CD8-positive, alpha-beta memory T cell (primary cell): Measurements from ENCODE around the gene TP53I13. TPM values are rescaled to one million over a fixed set of nuclear protein-coding genes. Genes with fewer than 3 reads are reported as not detected.
A peak's percentile ranks its signal among the peaks of the same experiment; 100 is the strongest.

Experiments used
- CTCF ChIA-PET: fragments of 350-600 bp; sonication (Branson Sonifier 250); formaldehyde crosslinking; loops from one replicate; lab custom pipeline; 2021; ENCODE audit warnings: antibody characterized with exemption; lab: Charles Lee
- POLR2A ChIA-PET: fragments of 350-600 bp; sonication (Branson Sonifier 250); formaldehyde crosslinking; loops from one replicate; lab custom pipeline; 2021; ENCODE audit warnings: antibody characterized with exemption; lab: Charles Lee
- DNase-seq, 5 donors: peaks; one replicate each; pipeline versions ENCODE4 v3.0.0 to v3.0.0-alpha.2; 2020 to 2022; ENCODE audit warnings: mixed read lengths in 1 of 5
- H3K27ac ChIP-seq: one replicate; pipeline ENCODE4 v1.7.0; 2013; ENCODE audit warnings: low read depth, mild to moderate bottlenecking, low read length, moderate library complexity
- H3K27me3 ChIP-seq: 2 replicates; pipeline ENCODE4 v1.7.0; 2013; ENCODE audit warnings: low read length, mild to moderate bottlenecking; ENCODE audit not compliant: insufficient read depth, poor library complexity, severe bottlenecking
- H3K36me3 ChIP-seq: 2 replicates; pipeline ENCODE4 v1.7.0; 2013; ENCODE audit warnings: mild to moderate bottlenecking, low read length, moderate library complexity; ENCODE audit not compliant: insufficient read depth
- H3K4me1 ChIP-seq: 2 replicates; pipeline ENCODE4 v1.7.0; 2013; ENCODE audit warnings: mild to moderate bottlenecking, low read length, moderate library complexity; ENCODE audit not compliant: insufficient read depth
- H3K4me3 ChIP-seq: 2 replicates; pipeline ENCODE4 v1.7.0; 2013; ENCODE audit warnings: mild to moderate bottlenecking, low read length
- H3K9me3 ChIP-seq: 2 replicates; pipeline ENCODE4 v1.7.0; 2013; ENCODE audit warnings: mild to moderate bottlenecking, low read length
- H3K27ac Mint-ChIP-seq, 8 donors: one replicate each; pipeline ENCODE4 v1.8.0; 2020 to 2021; ENCODE audit warnings: mixed read lengths in 8 of 8, mild to moderate bottlenecking in 6 of 8, inconsistent platforms in 3 of 8, moderate library complexity in 3 of 8
- H3K27me3 Mint-ChIP-seq, 2 donors: one replicate each; pipeline ENCODE4 v1.8.0; 2020 to 2021; ENCODE audit warnings: mixed read lengths in 2 of 2, mild to moderate bottlenecking in 1 of 2, moderate library complexity in 1 of 2
- H3K36me3 Mint-ChIP-seq, 3 donors: one replicate each; pipeline ENCODE4 v1.8.0; 2020 to 2021; ENCODE audit warnings: mixed read lengths in 3 of 3, inconsistent platforms in 1 of 3, mild to moderate bottlenecking in 1 of 3
- H3K4me1 Mint-ChIP-seq, 3 donors: one replicate each; pipeline ENCODE4 v1.8.0; 2020 to 2021; ENCODE audit warnings: mixed read lengths in 3 of 3, inconsistent platforms in 1 of 3, mild to moderate bottlenecking in 1 of 3
- H3K4me3 Mint-ChIP-seq, 7 donors: one replicate each; pipeline ENCODE4 v1.8.0; 2020 to 2021; ENCODE audit warnings: mixed read lengths in 7 of 7, mild to moderate bottlenecking in 6 of 7, moderate library complexity in 4 of 7, inconsistent platforms in 2 of 7
- H3K9me3 Mint-ChIP-seq, 5 donors: one replicate each; pipeline ENCODE4 v1.8.0; 2020 to 2022; ENCODE audit warnings: mixed read lengths in 5 of 5, mild to moderate bottlenecking in 3 of 5, moderate library complexity in 2 of 5, inconsistent platforms in 1 of 5
- polyA plus RNA-seq: library from polyadenylated mRNA; unstranded; fragments of 300-500 nt; fragmentation: Illumina TruSeq; gene quantifications from one replicate; pipeline ENCODE4 v1.2.3, GENCODE V29; 2021
- total RNA-seq, 2 experiments: library from RNA; stranded (reverse); gene quantifications; one replicate each; pipeline ENCODE4 v1.2.3, GENCODE V29; 2021

TP53I13 gene
- total and polyA plus RNA-seq, 3 experiments from 2014 or later, result 33.1 to 75.5 (median 71.3) TPM

DNA sequence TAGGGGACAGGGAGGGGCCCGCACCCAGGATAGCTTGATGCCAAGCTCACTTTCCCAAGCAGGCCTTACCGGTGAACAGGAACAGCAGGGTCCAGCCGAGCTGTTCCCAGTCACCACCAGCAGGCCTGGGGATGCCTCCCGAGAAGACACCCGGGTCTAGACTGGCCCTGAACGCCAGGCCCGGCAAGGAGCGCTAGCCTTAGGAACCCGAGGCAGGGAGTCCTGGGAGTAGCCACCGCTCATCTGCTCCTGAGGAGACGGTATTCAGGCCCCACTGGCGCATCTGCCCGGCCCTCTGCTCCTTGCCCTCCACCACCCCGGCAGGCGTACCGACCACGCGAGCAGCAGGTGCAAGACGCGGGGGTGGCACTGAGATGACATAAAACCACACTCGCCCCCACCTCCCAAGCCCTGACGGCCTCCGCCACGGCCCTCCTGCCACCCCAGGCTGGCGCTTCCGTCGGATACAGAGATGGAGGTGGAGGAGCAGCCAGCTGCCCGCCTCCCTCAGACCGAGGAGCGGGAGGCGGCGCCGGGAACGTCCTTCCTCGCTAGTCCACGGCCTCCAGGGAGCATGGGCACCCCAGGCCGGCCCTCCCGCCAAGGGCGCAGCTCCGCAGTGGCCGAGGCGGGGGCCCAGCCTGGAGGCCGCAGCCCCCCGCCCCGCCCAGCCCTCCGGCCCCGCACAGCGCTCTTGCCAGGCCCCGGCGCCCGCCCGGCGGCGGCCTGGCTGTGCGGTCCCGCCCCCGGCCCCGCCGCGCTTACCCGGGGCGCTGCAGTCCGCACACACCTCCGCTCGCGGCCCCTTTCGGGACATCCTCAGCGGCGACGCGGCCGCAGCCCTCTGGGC is 20.3 kb downstream of the TP53I13 start:
- POLR2A ChIA-PET, result interaction anchor here (0.6 to 2.0 kb wide), 5 partner anchors 20 to 27 kb away, joined by 3 to 18 read pairs (median 3); partner anchors contain the start of genes ABHD15 and TP53I13

DNA sequence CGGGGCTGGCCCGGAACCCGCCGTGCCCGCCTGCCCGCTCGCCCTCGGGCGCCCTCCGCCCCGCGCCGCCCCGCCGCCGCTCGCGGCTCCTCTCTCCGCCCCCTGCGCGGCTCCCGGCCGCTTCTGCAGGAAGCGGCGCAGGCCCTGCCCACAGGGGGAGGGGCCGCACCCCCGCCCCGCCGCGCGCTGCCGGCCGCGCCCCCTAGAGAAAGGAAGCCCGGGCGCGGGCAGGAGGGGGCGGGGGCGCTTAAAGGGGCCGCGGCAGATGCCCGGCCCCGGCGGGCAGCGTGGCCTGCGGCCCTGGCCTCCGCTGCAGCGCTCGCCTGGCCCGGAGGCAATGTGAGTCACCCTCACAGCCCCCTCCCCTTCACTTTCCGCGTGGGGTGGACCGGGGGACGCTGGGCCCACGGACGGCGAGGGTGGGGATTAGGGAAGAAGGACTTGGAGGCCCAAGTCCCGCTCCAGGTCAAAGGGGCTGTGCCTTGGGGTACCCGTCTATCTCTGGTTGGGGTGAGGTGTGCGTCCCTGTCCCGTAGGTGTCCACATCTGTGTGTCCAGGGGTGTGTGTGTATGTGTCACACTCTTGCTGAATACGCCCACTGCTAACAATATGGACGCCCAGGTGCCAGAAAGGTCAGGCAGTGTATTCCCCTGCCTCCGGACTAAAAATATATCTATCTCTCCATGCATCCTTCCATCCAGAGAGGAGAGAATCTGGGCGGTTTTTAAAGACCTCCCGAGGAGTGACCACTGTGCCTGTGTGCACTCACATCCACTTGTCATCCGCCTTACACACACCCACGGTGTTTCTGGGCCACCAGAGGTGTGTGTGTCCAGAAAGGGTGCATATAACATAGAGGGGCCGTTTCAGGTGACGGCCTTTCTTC is 21.3 kb downstream of the TP53I13 start, which contains the start of gene GIT1:
Gene GIT1 (minus strand): TSS at position 125 of the 887 bp plus-strand sequence. CDS start 270 bp downstream, outside the sequence.
- Mint-ChIP-seq H3K27ac (peak within 1 kb of the TSS in 7 of 8 donors; percentile 83 to 97 (median 95)), H3K27me3 (no peaks in the 10 kb centered on the region)
- POLR2A ChIA-PET, result interaction anchor here (0.9 to 2.0 kb wide), 2 partner anchors 26 kb away, joined by 3 to 18 read pairs; no protein-coding TSS in a partner anchor

More for the DNA sequence above, 20.3 kb downstream of the TP53I13 start:
- Histone ChIP-seq H3K9me3 (no peaks in the 10 kb centered on the region), H3K36me3 (no peaks in the 10 kb centered on the region), H3K27ac (peak overlapping the region; percentile 47), H3K4me3 (peak overlapping the region; percentile 74), H3K4me1 (peaks cover 77% of the 10 kb centered on the region), H3K27me3 (no peaks in the 10 kb centered on the region)
- CTCF ChIA-PET, result interaction anchor here (0.9 to 26.2 kb wide), 4 partner anchors 12 to 24 kb away, joined by 3 to 436 read pairs (median 5); no protein-coding TSS in a partner anchor
- H3K9me3 Mint-ChIP-seq, result no peaks in the 10 kb centered on the region
- peaks cover 59 to 81% (median 68%) of the 10 kb centered on the region in 3 donors for H3K4me1 Mint-ChIP-seq
- H3K27me3 Mint-ChIP-seq, result no peaks in the 10 kb centered on the region
- peaks cover 0 to 5% (median 1%) of the 10 kb centered on the region in 3 donors for H3K36me3 Mint-ChIP-seq
- H3K27ac Mint-ChIP-seq, result peak overlapping the region; percentile 83 to 97 (median 96)
- DNase-seq, result peak; percentile 46 to 75 (median 52)
- H3K4me3 Mint-ChIP-seq, result peak overlapping the region; percentile 89 to 95 (median 93)

DNA sequence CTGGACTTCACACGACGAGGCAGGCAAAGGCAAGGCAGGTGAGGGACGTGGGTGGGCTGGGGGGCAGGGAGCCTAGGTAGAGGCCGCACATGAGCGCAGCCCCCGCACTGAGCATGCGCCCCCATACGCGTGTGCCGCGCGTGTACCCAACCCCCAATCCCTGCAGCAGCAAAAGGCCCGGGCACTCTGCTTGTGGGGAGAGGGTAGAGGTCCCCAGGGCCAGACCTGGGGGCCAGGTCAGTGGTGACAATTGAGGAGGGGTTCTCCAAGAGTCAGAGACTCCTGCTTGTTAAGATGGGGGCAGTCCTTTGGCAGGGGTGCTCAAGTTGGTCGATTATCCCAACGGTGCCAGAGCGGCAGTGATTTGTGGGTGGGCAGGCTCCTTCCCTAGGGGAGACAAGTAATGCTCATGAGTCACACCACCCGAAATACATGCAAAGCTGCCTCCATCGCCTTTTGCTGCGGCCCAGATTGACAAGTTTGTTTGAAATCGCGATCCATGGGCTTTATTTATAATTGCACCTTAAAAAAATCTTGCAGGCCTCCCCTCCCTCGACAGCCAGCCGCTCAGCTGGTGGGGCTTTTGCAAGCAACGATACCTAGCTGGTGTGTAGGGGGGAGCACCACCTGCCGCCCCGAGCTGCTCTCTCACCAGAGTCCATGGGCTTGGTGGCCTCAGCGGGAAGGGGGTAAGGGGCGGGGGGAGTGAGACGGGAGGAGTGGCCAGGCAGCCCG is 22.1 kb downstream of the TP53I13 start:
- no peak overlapping the region for H3K27ac ChIP-seq
- no peaks in the 10 kb centered on the region for H3K27me3 ChIP-seq
- H3K4me3 ChIP-seq, result peak overlapping the region; percentile 88
- H3K4me1 Mint-ChIP-seq, result peaks cover 50 to 70% (median 60%) of the 10 kb centered on the region in 3 donors
- ChIA-PET CTCF (interaction anchor here (1.0 to 6.2 kb wide), 8 partner anchors 10 to 221 kb away, joined by 3 to 113 read pairs (median 16); partner anchors contain the start of genes ABHD15 and TP53I13), POLR2A (interaction anchor here (0.6 to 1.8 kb wide), 5 partner anchors 9 to 245 kb away, joined by 3 to 11 read pairs (median 4); no protein-coding TSS in a partner anchor)
- H3K36me3 Mint-ChIP-seq, result peaks cover 0 to 4% (median 1%) of the 10 kb centered on the region in 3 donors
- peaks cover 68% of the 10 kb centered on the region for H3K4me1 ChIP-seq
- peak overlapping the region; percentile 87 to 94 (median 89) for H3K4me3 Mint-ChIP-seq
- DNase-seq, result peak in 1 of 5 donors; percentile 40
- no peaks in the 10 kb centered on the region for H3K9me3 ChIP-seq
- H3K36me3 ChIP-seq, result no peaks in the 10 kb centered on the region
- no peaks in the 10 kb centered on the region for H3K27me3 Mint-ChIP-seq
- H3K27ac Mint-ChIP-seq, result peak overlapping the region in 6 of 8 donors; percentile 56 to 93 (median 84)
- no peaks in the 10 kb centered on the region for H3K9me3 Mint-ChIP-seq

More for the DNA sequence above, 21.3 kb downstream of the TP53I13 start, which contains the start of gene GIT1:
- Histone ChIP-seq H3K36me3 (no peaks in the 10 kb centered on the region), H3K9me3 (no peaks in the 10 kb centered on the region), H3K4me3 (peak within 1 kb of the TSS; percentile 88), H3K27ac (peak within 1 kb of the TSS; percentile 59), H3K27me3 (no peaks in the 10 kb centered on the region), H3K4me1 (peaks cover 76% of the 10 kb centered on the region)
- H3K4me1 Mint-ChIP-seq, result peaks cover 57 to 78% (median 68%) of the 10 kb centered on the region in 3 donors
- peak; percentile 80 to 88 (median 82) for DNase-seq
- no peaks in the 10 kb centered on the region for H3K9me3 Mint-ChIP-seq
- peaks cover 0 to 4% (median 1%) of the 10 kb centered on the region in 3 donors for H3K36me3 Mint-ChIP-seq
- CTCF ChIA-PET, result interaction anchor here (2.3 to 26.2 kb wide), 2 partner anchors 17 to 23 kb away, joined by 7 to 436 read pairs; no protein-coding TSS in a partner anchor
- H3K4me3 Mint-ChIP-seq, result peak within 1 kb of the TSS; percentile 89 to 95 (median 93)

DNA sequence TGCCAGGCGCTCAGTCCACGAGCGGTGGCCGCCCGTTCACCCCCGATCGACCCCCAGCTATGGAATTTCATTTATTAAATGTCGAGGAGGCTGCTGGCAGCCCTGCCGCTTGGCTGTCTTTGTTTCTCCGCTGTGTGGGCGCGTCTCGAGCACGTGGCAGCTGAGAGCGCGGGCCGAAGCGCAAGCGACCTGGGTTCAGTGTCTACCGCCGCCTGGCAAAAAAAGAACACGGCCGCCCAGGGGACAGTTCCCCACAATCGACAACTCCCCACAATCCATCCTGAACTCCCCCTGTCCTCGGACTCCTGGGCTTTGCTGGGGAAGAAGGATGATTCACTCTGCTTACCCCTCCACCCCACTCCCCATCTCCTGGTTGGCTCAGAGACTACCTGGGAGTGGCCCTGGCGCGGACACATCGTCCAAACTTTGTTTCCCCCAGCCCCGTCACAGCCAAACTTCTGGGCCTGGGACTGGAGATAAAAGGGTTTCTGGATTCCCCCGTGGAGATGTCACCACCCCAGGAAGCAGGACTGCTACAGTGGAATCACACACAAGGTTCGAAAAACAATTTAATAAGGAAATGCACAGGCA is 22.7 kb downstream of the TP53I13 start:
- peak in 1 of 5 donors; percentile 34 for DNase-seq
- Histone ChIP-seq H3K27me3 (no peaks in the 10 kb centered on the region), H3K27ac (no peak overlapping the region), H3K4me1 (peaks cover 61% of the 10 kb centered on the region), H3K4me3 (peak overlapping the region; percentile 49), H3K9me3 (no peaks in the 10 kb centered on the region), H3K36me3 (no peaks in the 10 kb centered on the region)
- no peaks in the 10 kb centered on the region for H3K27me3 Mint-ChIP-seq
- no peaks in the 10 kb centered on the region for H3K9me3 Mint-ChIP-seq
- ChIA-PET POLR2A (interaction anchor here (0.9 to 2.2 kb wide), 6 partner anchors 10 to 26 kb away, joined by 3 to 11 read pairs (median 5); no protein-coding TSS in a partner anchor), CTCF (interaction anchor here (0.7 to 6.2 kb wide), 11 partner anchors 9 to 339 kb away, joined by 3 to 113 read pairs (median 11); partner anchors contain the start of genes ABHD15, SSH2 and TP53I13)
- H3K36me3 Mint-ChIP-seq, result peaks cover 0 to 4% (median 1%) of the 10 kb centered on the region in 3 donors
- peak overlapping the region; percentile 76 to 90 (median 87) for H3K4me3 Mint-ChIP-seq
- peaks cover 46 to 63% (median 54%) of the 10 kb centered on the region in 3 donors for H3K4me1 Mint-ChIP-seq
- peak overlapping the region in 3 of 8 donors; percentile 33 to 80 (median 51) for H3K27ac Mint-ChIP-seq

DNA sequence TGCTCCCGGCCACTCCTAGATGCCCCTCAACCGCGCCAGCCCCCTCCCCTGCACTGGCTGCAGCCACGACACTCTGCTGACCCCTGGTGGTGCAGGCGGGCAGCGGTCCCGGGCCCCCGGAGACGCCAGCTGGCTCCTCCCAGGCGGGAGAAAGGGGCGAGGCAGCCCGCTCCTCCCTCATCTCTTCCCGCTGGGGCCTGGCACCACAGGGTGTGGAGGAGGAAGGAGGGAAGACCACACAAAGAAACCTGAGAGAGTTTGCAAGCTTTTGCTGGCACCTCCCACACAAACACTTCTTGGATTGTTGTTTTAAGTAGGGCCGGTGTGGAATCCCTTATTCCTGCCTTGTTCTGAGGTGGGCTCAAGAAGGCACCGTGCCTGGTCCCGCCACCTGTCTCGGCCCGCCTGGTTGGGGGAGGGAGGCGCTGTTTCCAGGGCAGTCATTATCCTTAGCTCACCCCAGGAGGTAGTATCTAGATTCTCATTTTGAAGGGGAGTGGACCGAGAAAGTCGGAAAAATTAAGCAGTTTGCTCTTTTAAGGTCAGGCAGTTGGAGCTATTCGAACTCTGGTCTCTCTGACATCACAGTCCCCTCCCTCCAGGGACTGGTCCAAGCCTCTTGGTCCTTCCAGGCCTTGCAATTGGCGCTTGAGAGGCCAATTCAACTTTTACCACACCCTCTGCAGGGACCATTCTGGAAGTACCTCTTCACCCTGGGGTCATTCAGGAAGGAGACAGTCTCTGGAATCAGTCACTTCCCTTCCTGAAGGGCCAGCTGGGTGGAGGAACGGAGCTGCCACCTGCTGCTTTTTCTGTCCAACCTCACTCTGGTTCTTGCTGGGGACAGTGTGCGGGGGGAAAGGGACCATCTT is 23.5 kb downstream of the TP53I13 start:
- Histone ChIP-seq H3K27ac (no peak overlapping the region), H3K27me3 (no peaks in the 10 kb centered on the region), H3K36me3 (no peaks in the 10 kb centered on the region), H3K4me1 (peaks cover 55% of the 10 kb centered on the region), H3K4me3 (peak overlapping the region; percentile 49), H3K9me3 (no peaks in the 10 kb centered on the region)
- POLR2A ChIA-PET, result interaction anchor here (0.6 to 2.2 kb wide), 9 partner anchors 10 to 25 kb away, joined by 3 to 20 read pairs (median 8); partner anchors contain the start of gene TP53I13
- no peaks in the 10 kb centered on the region for H3K27me3 Mint-ChIP-seq
- CTCF ChIA-PET, result interaction anchor here (0.7 to 6.2 kb wide), 12 partner anchors 9 to 339 kb away, joined by 3 to 113 read pairs (median 10); partner anchors contain the start of genes ABHD15, SSH2 and TP53I13
- H3K27ac Mint-ChIP-seq, result peak overlapping the region in 6 of 8 donors; percentile 29 to 85 (median 54)
- peaks cover 41 to 56% (median 47%) of the 10 kb centered on the region in 3 donors for H3K4me1 Mint-ChIP-seq
- peaks cover 0 to 4% (median 1%) of the 10 kb centered on the region in 3 donors for H3K36me3 Mint-ChIP-seq
- peak; percentile 65 to 83 (median 72) for DNase-seq
- no peaks in the 10 kb centered on the region for H3K9me3 Mint-ChIP-seq
- peak overlapping the region; percentile 76 to 90 (median 87) for H3K4me3 Mint-ChIP-seq
